ENCODE measurements around the gene CSPG4. TPM values are rescaled to one million over a fixed set of nuclear protein-coding genes. Genes with fewer than 3 reads are reported as not detected.

Gene CSPG4
- total and polyA plus RNA-seq, 9 of the 15 experiments (the other 6 are each of a cell fraction or from before 2014, with no cell fraction given) = under 0.01 to 0.07 (median 0.04) TPM; not detected in 5

- Histone ChIP-seq H4K20me1 (replicated peaks; ENCODE audit: control insufficient read depth, insufficient read depth, low read length) (no peaks in the 10 kb centered on the region), H3K4me3 (peak overlapping the region; percentile 79), H3K4me1 (replicated peaks in 1 of 2; ENCODE audit: control insufficient read depth in 2 of 2, insufficient read depth in 2 of 2, low read length in 2 of 2) (peaks cover 50 to 66% of the 10 kb centered on the region in 2 experiments), H3K79me2 (ENCODE audit: control insufficient read depth, insufficient read depth, low read length) (peaks cover 67% of the 10 kb centered on the region), H2AFZ (ENCODE audit: low read depth, low read length) (peak overlapping the region; percentile 98), H3K9me3 (replicated peaks; ENCODE audit: control insufficient read depth, insufficient read depth, low read depth, low read length) (no peaks in the 10 kb centered on the region), H3K36me3 (ENCODE audit: control insufficient read depth, insufficient read depth, low read length) (peaks cover 15% of the 10 kb centered on the region; the same call in 2 of the 3 replicates), H3K9me1 (ENCODE audit: control insufficient read depth, insufficient read depth, low read length) (no peaks in the 10 kb centered on the region), H3K27me3 (ENCODE audit: control insufficient read depth in 2 of 2, insufficient read depth in 2 of 2, low read length in 2 of 2) (no peaks in the 10 kb centered on the region), H3K27ac (ENCODE audit: extremely low read depth, low read depth, low read length) (peak overlapping the region; percentile 81), H3K4me2 (ENCODE audit: insufficient read depth, low read length) (peak overlapping the region; percentile 96), H3K9ac (ENCODE audit: insufficient read depth in 1 of 2, low read depth in 2 of 2, low read length in 2 of 2) (peak overlapping the region; percentile 86 to 97)
- DNase-seq (ENCODE audit: extremely low read depth in 1 of 4, low spot score in 3 of 4) = peak; percentile 56 to 68 (median 66)
- peak; percentile 38 for ATAC-seq
- BruUV-seq (replicated peaks) = TSS peak; percentile 57
- in situ Hi-C loops (cut with MboI) (no loop called here), intact Hi-C loops (cut with micrococcal nuclease) (no loop called here)
- 2% methylated on average over 24 of the region's 34 CpGs for WGBS (ENCODE audit: insufficient coverage, low coverage, missing lambda C conversion rate)
- CTCF ChIA-PET (ENCODE audit: low intra/inter-chr PET ratio) = interaction anchor here (0.8 kb wide), 1 partner anchor 139 kb away, joined by 5 read pairs; no protein-coding TSS in a partner anchor
- peak; percentile 23 for FAIRE-seq
- POLR2A ChIA-PET = interaction anchor here (0.6 to 4.3 kb wide), 9 partner anchors 7 to 1025 kb away, joined by 3 to 20 read pairs (median 3); partner anchors contain the start of genes IMP3 and SNUPN
- no peak for TF ChIP-seq ZNF143 (CRISPR knock-in tag; IDR thresholded peaks at IDR 0.05)
- no peak for TF ChIP-seq ARID3B (CRISPR knock-in tag; IDR thresholded peaks at IDR 0.05; ENCODE audit: borderline replicate concordance)
- 0 out of 2 replicates have a peak, but pooled peaks have one; percentile 56 for TF ChIP-seq ATF6 (CRISPR knock-in tag; IDR thresholded peaks at IDR 0.05)
- TF ChIP-seq ATF1 (CRISPR knock-in tag; IDR thresholded peaks at IDR 0.05) = no peak
- TF ChIP-seq ATF1 (tag; IDR thresholded peaks at IDR 0.05) = no peak
- TF ChIP-seq DPF2 (IDR thresholded peaks at IDR 0.05) = 0 out of 2 replicates have a peak, but pooled peaks have one; percentile 36
- no peak for TF ChIP-seq ZNF324 (CRISPR knock-in tag; IDR thresholded peaks at IDR 0.05)
- 0 out of 2 replicates have a peak, but pooled peaks have one; percentile 15 for TF ChIP-seq SMARCE1 (IDR thresholded peaks at IDR 0.05)
- TF ChIP-seq HMGN3 (IDR thresholded peaks at IDR 0.05; ENCODE audit: borderline replicate concordance, extremely low read depth, insufficient read length, low read depth, low read length) = no peak
- peak; percentile 3; the same call in 1 of the 2 replicates for TF ChIP-seq TAF7 (tag; IDR thresholded peaks at IDR 0.05)
- TF ChIP-seq KLF10 (CRISPR knock-in tag; IDR thresholded peaks at IDR 0.05) = no peak
- no peak for TF ChIP-seq KAT2B (IDR thresholded peaks at IDR 0.05; ENCODE audit: low read depth, low read length)
- peak in 1 of 3 experiments; percentile 3 for TF ChIP-seq YY1 (IDR thresholded peaks at IDR 0.05; ENCODE audit: borderline replicate concordance in 1 of 3, control insufficient read depth in 1 of 3, extremely low read depth in 1 of 3, insufficient read depth in 3 of 3, insufficient read length in 1 of 3, insufficient replicate concordance in 2 of 3, low read depth in 1 of 3, low read length in 2 of 3)
- peak in 1 of 2 experiments; percentile 14 for TF ChIP-seq E2F6 (IDR thresholded peaks at IDR 0.05; ENCODE audit: borderline replicate concordance in 1 of 2, extremely low read depth in 1 of 2, insufficient read depth in 1 of 2, insufficient read length in 1 of 2, low read depth in 1 of 2, low read length in 1 of 2, poor library complexity in 1 of 2, severe bottlenecking in 1 of 2)
- TF ChIP-seq CBX5 (IDR thresholded peaks at IDR 0.05; ENCODE audit: borderline replicate concordance, low read depth) = no peak
- no peak for TF ChIP-seq RFX1 (IDR thresholded peaks at IDR 0.05)
- no peak for TF ChIP-seq ZBED1 (IDR thresholded peaks at IDR 0.05)
These were observed 64.3 kb downstream of the CSPG4 start for GRCh38 chr15:75648156-75649000.
